Measurements from ENCODE around the gene MED15.
"Not testable (repeated sequence)": the region's sequence is repeated elsewhere in the genome, so short reads cannot be mapped to it uniquely, and the experiment has no call there.

DNA sequence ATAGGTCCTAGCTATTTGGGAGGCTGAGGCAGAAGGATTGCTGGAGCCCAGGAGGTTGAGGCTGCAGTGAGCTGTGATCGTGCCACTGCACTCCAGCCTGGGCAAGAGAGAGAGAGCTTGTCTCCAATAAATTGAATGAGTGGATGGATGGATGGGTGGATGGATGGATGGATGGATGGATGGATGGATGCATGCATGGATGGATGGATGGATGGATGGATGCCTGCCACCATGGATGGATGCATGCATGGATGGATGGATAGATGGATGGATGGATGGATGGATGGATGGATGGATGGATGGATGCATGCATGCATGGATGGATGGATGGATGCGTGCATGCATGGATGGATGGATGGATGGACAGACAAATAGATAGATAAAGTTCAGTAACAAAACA is 36.9 kb upstream of the MED15 start:
- TF ChIP-seq, protein P1, sequence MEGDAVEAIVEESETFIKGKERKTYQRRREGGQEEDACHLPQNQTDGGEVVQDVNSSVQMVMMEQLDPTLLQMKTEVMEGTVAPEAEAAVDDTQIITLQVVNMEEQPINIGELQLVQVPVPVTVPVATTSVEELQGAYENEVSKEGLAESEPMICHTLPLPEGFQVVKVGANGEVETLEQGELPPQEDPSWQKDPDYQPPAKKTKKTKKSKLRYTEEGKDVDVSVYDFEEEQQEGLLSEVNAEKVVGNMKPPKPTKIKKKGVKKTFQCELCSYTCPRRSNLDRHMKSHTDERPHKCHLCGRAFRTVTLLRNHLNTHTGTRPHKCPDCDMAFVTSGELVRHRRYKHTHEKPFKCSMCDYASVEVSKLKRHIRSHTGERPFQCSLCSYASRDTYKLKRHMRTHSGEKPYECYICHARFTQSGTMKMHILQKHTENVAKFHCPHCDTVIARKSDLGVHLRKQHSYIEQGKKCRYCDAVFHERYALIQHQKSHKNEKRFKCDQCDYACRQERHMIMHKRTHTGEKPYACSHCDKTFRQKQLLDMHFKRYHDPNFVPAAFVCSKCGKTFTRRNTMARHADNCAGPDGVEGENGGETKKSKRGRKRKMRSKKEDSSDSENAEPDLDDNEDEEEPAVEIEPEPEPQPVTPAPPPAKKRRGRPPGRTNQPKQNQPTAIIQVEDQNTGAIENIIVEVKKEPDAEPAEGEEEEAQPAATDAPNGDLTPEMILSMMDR (IDR thresholded peaks at IDR 0.05): not testable (repeated sequence)
- not testable (repeated sequence) for TF ChIP-seq EP300 (IDR thresholded peaks at IDR 0.05); POLR2A (IDR thresholded peaks at IDR 0.05; ENCODE audit: low read depth)

All from esophagus muscularis mucosa (tissue), 4 donors.